Thyroid gland (tissue), 4 donors: Measurements from ENCODE around the gene FCGR3A.
"Not testable (repeated sequence)": the region's sequence is repeated elsewhere in the genome, so short reads cannot be mapped to it uniquely, and the experiment has no call there.

ENCODE experiments used
- CTCF ChIP-seq, 6 experiments: fragments of 200-600 bp in 3 of 6; fragments of 450-650 bp in 3 of 6; sonication (generic) in 3 of 6; IDR thresholded peaks; one replicate each; pipeline ENCODE4 v1.5.1; 2016 to 2019; ENCODE audit warnings: antibody characterized with exemption in 6 of 6, mild to moderate bottlenecking in 2 of 6, inconsistent platforms in 1 of 6, moderate library complexity in 1 of 6
- POLR2A ChIP-seq, 2 donors: fragments of 450-650 bp; IDR thresholded peaks; one replicate each; pipeline ENCODE4 v1.6.1; 2017; ENCODE audit warnings: antibody characterized with exemption in 2 of 2, mild to moderate bottlenecking in 2 of 2, moderate library complexity in 1 of 2

GRCh38 chr1:161529463-161530104 lies 20.0 kb downstream of the FCGR3A start:
- TF ChIP-seq POLR2A, CTCF (IDR thresholded peaks at IDR 0.05): not testable (repeated sequence)
